Adrenal gland (tissue), 12 donors: ENCODE measurements around the gene CCL14. TPM values are rescaled to one million over a fixed set of nuclear protein-coding genes. Genes with fewer than 3 reads are reported as not detected.

Source experiments
- DNase-seq, 7 donors: peaks; one replicate each; pipeline ENCODE4 v3.0.0-alpha.2; 2019 to 2020
- H3K27ac ChIP-seq, 5 donors: fragments of 200-600 bp; sonication (generic) in 4 of 5; 1 replicate in 3 of 5; 2 replicates in 2 of 5; pipeline versions ENCODE4 v1.5.1 to v1.8.0; 2016 to 2020; ENCODE audit warnings: mild to moderate bottlenecking in 1 of 5
- H3K27me3 ChIP-seq: fragments of 200-600 bp; 2 replicates; pipeline ENCODE4 v1.8.0; 2021
- H3K36me3 ChIP-seq, 2 donors: fragments of 200-600 bp; replicated peaks in 1 of 2; 1 replicate in 1 of 2; 2 replicates in 1 of 2; pipeline versions ENCODE4 v1.5.1 to v1.8.0; 2018 to 2022
- H3K4me1 ChIP-seq, 2 donors: fragments of 200-600 bp; replicated peaks in 1 of 2; 1 replicate in 1 of 2; 2 replicates in 1 of 2; pipeline versions ENCODE4 v1.5.1 to v1.8.0; 2018 to 2021
- H3K4me3 ChIP-seq, 4 donors: fragments of 200-600 bp; sonication (generic) in 3 of 4; one replicate each; pipeline ENCODE4 v1.5.1; 2016 to 2018
- H3K9me3 ChIP-seq, 3 donors: fragments of 200-600 bp; sonication (generic) in 1 of 3; replicated peaks in 1 of 3; 1 replicate in 2 of 3; 2 replicates in 1 of 3; pipeline versions ENCODE4 v1.5.1 to v1.8.0; 2016 to 2021
- POLR2A ChIP-seq, 2 donors: fragments of 450-650 bp; IDR thresholded peaks; one replicate each; pipeline ENCODE4 v1.6.1; 2017; ENCODE audit warnings: antibody characterized with exemption in 2 of 2, mild to moderate bottlenecking in 2 of 2, moderate library complexity in 1 of 2
- WGBS, 4 donors: extraction: QIAGEN DNeasy Blood & Tissue Kit in 2 of 4; methylation state at CpG; one replicate each; pipeline versions ENCODE4 v1.1.5 to v1.1.7; 2013 to 2017; 5-methylcytosine and 5-hydroxymethylcytosine counted together
- intact Hi-C, 2 donors: fragments of 100-400 bp; cut with DNase I; formaldehyde crosslinking; loops; one replicate each; pipeline versions ENCODE4 v1.14.1 to v1.15.0; 2022 to 2023
- polyA plus RNA-seq, 3 donors: library from polyadenylated mRNA; stranded (reverse); fragments of 200-250 nt in 2 of 3; fragments of 350-450 nt in 1 of 3; fragmentation: Illumina TruSeq in 1 of 3; extraction: RNeasy Lipid Tissue Mini Kit (QIAGEN cat#74804) in 1 of 3; gene quantifications; one replicate each; pipeline ENCODE4 v1.2.3, GENCODE V29; 2013 to 2014
- total RNA-seq, 9 donors: library from RNA; depleted of rRNA in 4 of 9; stranded (reverse); fragments of >200 nt in 4 of 9; fragments of 120-200 nt in 1 of 9; fragmentation: NEBNext Ultra II Directional in 1 of 9; extraction: Animal tissue kit (Norgen Biotek cat#: 25700) in 1 of 9; gene quantifications; one replicate each; pipeline versions ENCODE4 v1.1.0 to v1.2.4, GENCODE V29; 2013 to 2023
- TF ChIP-seq, protein P1 (sequence below), 6 experiments: fragments of 450-650 bp in 4 of 6; fragments of 200-600 bp in 2 of 6; sonication (generic) in 1 of 6; IDR thresholded peaks; 1 replicate in 5 of 6; 2 replicates in 1 of 6; pipeline versions ENCODE4 v1.5.1 to v1.8.0; 2016 to 2021; ENCODE audit warnings: antibody characterized with exemption in 6 of 6, mild to moderate bottlenecking in 2 of 6, moderate library complexity in 1 of 6
- donor health status: healthy with polysubstance abuse.
- donor health status: Bipolar disorder and iron deficiency.
- donor health status: DM: yes; HTN: yes; CAD: no.
- donor health status: DM: no; HTN: no; CAD: no.
- donor health status: DM: no; HTN: no; CAD: no.
- donor health status: DM: yes; HTN: yes; CAD: no.

The CCL14 gene
- total and polyA plus RNA-seq, 12 donors: 15.3 to 268 (median 65.2) TPM

DNA sequence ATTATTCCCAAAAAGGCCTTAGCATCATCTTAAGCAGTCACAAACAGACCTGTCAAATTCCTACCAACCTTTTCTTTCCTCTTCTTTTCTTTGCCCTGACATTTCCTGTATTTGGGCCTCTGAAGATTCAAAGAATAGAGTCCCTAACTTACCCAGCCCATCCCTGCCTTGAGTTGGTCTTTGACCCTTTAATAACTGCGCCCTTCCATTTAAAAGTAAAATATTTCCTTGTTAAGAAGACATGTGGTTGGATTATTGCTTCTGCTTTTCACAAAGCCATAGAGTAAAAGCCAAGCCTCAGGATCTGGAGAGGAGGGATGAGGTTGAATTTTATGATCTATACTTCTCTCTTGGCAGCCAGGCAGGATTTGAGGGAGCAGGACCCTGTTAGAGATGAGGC, 44.4 kb upstream of the CCL14 start:
- WGBS, 4 donors: 81 to 90% (median 88%) methylated on average over 1 of the region's 1 CpG
- intact Hi-C loops: no loop called here
- DNase-seq: no peak
- Histone ChIP-seq H3K27ac (no peak overlapping the region), H3K36me3 (no peaks in the 10 kb centered on the region), H3K4me1 (no peaks in the 10 kb centered on the region), H3K4me3 (no peak overlapping the region), H3K9me3 (no peaks in the 10 kb centered on the region), H3K27me3 (no peaks in the 10 kb centered on the region)
- TF ChIP-seq POLR2A (IDR thresholded peaks at IDR 0.05): no peak
- TF ChIP-seq, protein P1, sequence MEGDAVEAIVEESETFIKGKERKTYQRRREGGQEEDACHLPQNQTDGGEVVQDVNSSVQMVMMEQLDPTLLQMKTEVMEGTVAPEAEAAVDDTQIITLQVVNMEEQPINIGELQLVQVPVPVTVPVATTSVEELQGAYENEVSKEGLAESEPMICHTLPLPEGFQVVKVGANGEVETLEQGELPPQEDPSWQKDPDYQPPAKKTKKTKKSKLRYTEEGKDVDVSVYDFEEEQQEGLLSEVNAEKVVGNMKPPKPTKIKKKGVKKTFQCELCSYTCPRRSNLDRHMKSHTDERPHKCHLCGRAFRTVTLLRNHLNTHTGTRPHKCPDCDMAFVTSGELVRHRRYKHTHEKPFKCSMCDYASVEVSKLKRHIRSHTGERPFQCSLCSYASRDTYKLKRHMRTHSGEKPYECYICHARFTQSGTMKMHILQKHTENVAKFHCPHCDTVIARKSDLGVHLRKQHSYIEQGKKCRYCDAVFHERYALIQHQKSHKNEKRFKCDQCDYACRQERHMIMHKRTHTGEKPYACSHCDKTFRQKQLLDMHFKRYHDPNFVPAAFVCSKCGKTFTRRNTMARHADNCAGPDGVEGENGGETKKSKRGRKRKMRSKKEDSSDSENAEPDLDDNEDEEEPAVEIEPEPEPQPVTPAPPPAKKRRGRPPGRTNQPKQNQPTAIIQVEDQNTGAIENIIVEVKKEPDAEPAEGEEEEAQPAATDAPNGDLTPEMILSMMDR (IDR thresholded peaks at IDR 0.05): no peak

DNA sequence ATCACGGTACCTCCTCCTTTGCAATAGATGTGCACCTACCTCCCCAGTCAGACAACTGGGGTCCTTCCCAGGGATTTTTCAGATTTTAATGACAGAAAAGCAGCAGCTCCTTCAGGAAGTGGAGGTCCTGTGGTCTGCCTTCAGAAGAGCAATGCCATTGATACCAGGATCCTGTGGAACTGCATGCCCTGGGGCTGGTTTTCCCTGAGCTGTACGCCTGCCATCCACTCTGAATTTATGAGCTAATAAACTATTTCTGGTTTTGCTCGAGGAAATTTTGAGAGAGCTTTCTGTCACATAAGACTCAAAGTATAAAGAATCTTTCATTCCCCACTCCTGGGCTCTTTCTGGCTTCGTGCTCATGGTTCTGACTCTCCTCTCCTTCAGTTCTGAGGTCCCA, 41.2 kb upstream of the CCL14 start:
- Histone ChIP-seq H3K9me3 (no peaks in the 10 kb centered on the region), H3K4me1 (no peaks in the 10 kb centered on the region), H3K27me3 (no peaks in the 10 kb centered on the region), H3K27ac (no peak overlapping the region), H3K36me3 (no peaks in the 10 kb centered on the region), H3K4me3 (no peak overlapping the region)
- no peak for DNase-seq
- TF ChIP-seq, protein P1 (IDR thresholded peaks at IDR 0.05): no peak
- TF ChIP-seq POLR2A (IDR thresholded peaks at IDR 0.05): no peak
- WGBS, 4 donors: 43 to 61% (median 48%) methylated on average over 4 of the region's 4 CpGs
- intact Hi-C loops: no loop called here

DNA sequence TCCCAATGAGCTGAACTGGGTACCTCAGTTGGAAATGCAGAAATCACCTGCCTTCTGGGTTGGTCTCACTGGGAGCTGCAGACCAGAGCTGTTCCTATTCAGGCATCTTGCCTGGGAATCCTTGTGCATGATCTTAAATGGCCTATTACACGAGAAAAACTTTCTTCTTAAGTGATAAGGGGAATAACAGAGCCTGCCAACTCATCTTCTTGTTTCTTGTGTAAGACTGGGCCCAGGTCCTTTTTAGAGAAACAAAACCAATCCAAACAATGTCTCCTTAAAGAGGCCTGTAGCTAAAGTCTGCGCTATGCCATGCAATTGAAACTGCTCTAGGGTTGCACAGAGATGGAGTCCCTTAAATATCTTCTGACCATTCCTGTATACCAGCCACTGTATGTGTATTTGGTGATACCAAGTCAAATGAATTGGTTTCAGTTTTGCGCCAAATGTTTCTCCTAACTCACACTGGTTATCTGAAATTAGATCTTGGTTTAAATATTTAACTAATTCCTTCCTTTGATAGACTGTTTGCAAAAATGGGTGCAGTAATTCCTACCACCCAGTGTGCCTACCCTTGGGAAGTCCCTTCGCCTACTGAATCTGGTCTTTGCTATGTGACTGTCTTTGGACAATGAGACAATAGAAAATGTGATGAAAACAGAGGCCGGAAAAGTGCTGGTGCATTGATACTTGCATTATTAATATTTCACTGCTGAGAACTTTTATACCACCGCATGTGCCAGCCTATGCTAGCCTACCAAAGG, 37.8 kb upstream of the CCL14 start:
- TF ChIP-seq POLR2A (IDR thresholded peaks at IDR 0.05): no peak
- TF ChIP-seq, protein P1 (IDR thresholded peaks at IDR 0.05): no peak
- intact Hi-C loops: no loop called here
- Histone ChIP-seq H3K27ac (no peak overlapping the region), H3K36me3 (no peaks in the 10 kb centered on the region), H3K27me3 (no peaks in the 10 kb centered on the region), H3K9me3 (no peaks in the 10 kb centered on the region), H3K4me1 (no peaks in the 10 kb centered on the region), H3K4me3 (no peak overlapping the region)
- no peak for DNase-seq
- WGBS, 4 donors: 83 to 89% (median 88%) methylated on average over 6 of the region's 6 CpGs

DNA sequence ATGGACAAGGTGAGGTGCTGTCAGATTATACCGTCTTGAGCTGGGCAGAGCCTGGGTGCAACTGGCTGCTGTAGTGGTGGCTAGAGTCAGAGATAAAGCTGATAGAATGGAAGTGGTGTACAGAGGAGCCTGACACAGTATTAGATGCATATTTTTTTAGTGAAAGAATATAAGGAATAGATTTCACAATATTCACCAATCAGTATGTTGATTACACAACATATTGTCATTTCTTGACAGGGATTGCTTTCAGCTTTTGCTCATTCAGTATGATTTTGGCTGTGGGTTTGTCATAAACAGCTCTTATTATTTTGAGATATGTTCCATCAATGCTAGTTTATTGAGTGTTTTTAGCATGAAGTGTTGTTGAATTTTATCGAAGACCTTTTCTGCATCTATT, 32.9 kb upstream of the CCL14 start:
- no peak overlapping the region for H3K4me3 ChIP-seq
- no peaks in the 10 kb centered on the region for H3K27me3 ChIP-seq
- H3K36me3 ChIP-seq: no peaks in the 10 kb centered on the region
- H3K27ac ChIP-seq: no peak overlapping the region
- TF ChIP-seq, protein P1 (IDR thresholded peaks at IDR 0.05): no peak
- no peak for TF ChIP-seq POLR2A (IDR thresholded peaks at IDR 0.05)
- WGBS, 4 donors: 84 to 93% (median 87%) methylated on average over 2 of the region's 2 CpGs
- no peak for DNase-seq
- no peaks in the 10 kb centered on the region for H3K4me1 ChIP-seq
- intact Hi-C loops: no loop called here
- H3K9me3 ChIP-seq: no peaks in the 10 kb centered on the region
